Panc1 (cell line): ENCODE measurements around the gene MAPKAP1. TPM values are rescaled to one million over a fixed set of nuclear protein-coding genes. Genes with fewer than 3 reads are reported as not detected.

ENCODE experiments used
- ATAC-seq: fragments of 200-7000 bp; cut with Tn5 transposase; 2 replicates; pipeline ENCODE4 v1.9.1; 2020; ENCODE audit warnings: mild to moderate bottlenecking, moderate library complexity
- BruUV-seq: library from RNA; stranded (reverse); fragments of 400-500 nt; replicated peaks from 2 replicates; lab custom pipeline; 2021; lab: Mats Ljungman, UMichigan
- CTCF ChIA-PET: fragments of 300-600 bp; sonication (Branson Sonifier 250); formaldehyde crosslinking; loops from one replicate; lab custom pipeline; 2022; ENCODE audit warnings: antibody characterized with exemption; lab: Charles Lee
- POLR2A ChIA-PET: fragments of 300-600 bp; sonication (Branson Sonifier 250); formaldehyde crosslinking; loops from one replicate; lab custom pipeline; 2022; ENCODE audit warnings: antibody characterized with exemption; lab: Charles Lee
- DNase-seq: peaks from one replicate; pipeline ENCODE4 v3.0.0-alpha.2; 2010; ENCODE audit warnings: low read depth, low spot score
- H3K27ac ChIP-seq: 2 replicates; pipeline ENCODE4 v1.5.1; 2011; ENCODE audit warnings: mild to moderate bottlenecking, low read length, inconsistent platforms
- H3K27me3 ChIP-seq: fragments of 200-500 bp; sonication (Bioruptor generic); 2 replicates; pipeline ENCODE4 v1.6.0; 2014; ENCODE audit warnings: low read length, inconsistent platforms; ENCODE audit not compliant: control insufficient read depth, insufficient read depth
- H3K36me3 ChIP-seq: fragments of 200-500 bp; sonication (Bioruptor generic); 2 replicates; pipeline ENCODE4 v1.5.1; 2014; ENCODE audit warnings: inconsistent platforms, mild to moderate bottlenecking, low read length, moderate library complexity; ENCODE audit not compliant: control insufficient read depth, insufficient read depth
- H3K4me1 ChIP-seq: 2 replicates; pipeline ENCODE4 v1.5.1; 2011; ENCODE audit warnings: inconsistent platforms, mild to moderate bottlenecking, low read length, moderate library complexity; ENCODE audit not compliant: control insufficient read depth, insufficient read depth
- H3K4me3 ChIP-seq, 2 experiments: 2 replicates each; pipeline ENCODE4 v1.5.1; 2011 to 2012; ENCODE audit warnings: low read depth in 2 of 2, low read length in 2 of 2, mild to moderate bottlenecking in 2 of 2, inconsistent platforms in 1 of 2, moderate library complexity in 1 of 2
- H3K9me3 ChIP-seq: fragments of 200-500 bp; sonication (Bioruptor generic); 2 replicates; pipeline ENCODE4 v1.5.1; 2014; ENCODE audit warnings: low read depth, mild to moderate bottlenecking, inconsistent platforms, low read length, moderate library complexity; ENCODE audit not compliant: control insufficient read depth, insufficient read depth
- POLR2AphosphoS5 ChIP-seq: IDR thresholded peaks from 2 replicates; pipeline ENCODE4 v1.6.1; 2012; ENCODE audit warnings: mild to moderate bottlenecking, low read depth, low read length, moderate library complexity
- REST ChIP-seq, 2 experiments: IDR thresholded peaks; 2 replicates each; pipeline ENCODE4 v1.6.1; 2011 to 2012; ENCODE audit warnings: low read depth in 2 of 2, control low read depth in 1 of 2, low read length in 1 of 2, mild to moderate bottlenecking in 1 of 2, moderate library complexity in 1 of 2; ENCODE audit not compliant: insufficient read depth in 1 of 2
- SIN3A ChIP-seq: IDR thresholded peaks from 2 replicates; pipeline ENCODE4 v1.6.1; 2012; ENCODE audit warnings: low read depth, mild to moderate bottlenecking, low read length, moderate library complexity, borderline replicate concordance; ENCODE audit not compliant: insufficient read depth
- TCF7L2 ChIP-seq: IDR thresholded peaks from 2 replicates; pipeline ENCODE4 v1.6.1; 2011; ENCODE audit warnings: mild to moderate bottlenecking, low read depth, low read length, inconsistent platforms
- in situ Hi-C: cut with HindIII; loops from 2 replicates; pipeline ENCODE4 v1.10.0; 2016; ENCODE audit warnings: low sequenced_read_pairs, low pct_unique_long_range_greater_than_20kb
- intact Hi-C: fragments of 100-400 bp; cut with micrococcal nuclease; formaldehyde crosslinking; loops from one replicate; pipeline ENCODE4 v1.10.0; 2022; ENCODE audit not compliant: unreplicated experiment
- total RNA-seq: library from RNA; stranded (reverse); gene quantifications from one replicate; pipeline ENCODE4 v1.2.1, GENCODE V29; 2021; ENCODE audit not compliant: unreplicated experiment
- TF ChIP-seq, protein P1 (sequence below): fragments of 450-650 bp; IDR thresholded peaks from 2 replicates; pipeline ENCODE4 v1.5.1; 2017; ENCODE audit warnings: mild to moderate bottlenecking

MAPKAP1 gene
- total RNA-seq, 1 experiment from 2014 or later: 72.7 TPM

DNA sequence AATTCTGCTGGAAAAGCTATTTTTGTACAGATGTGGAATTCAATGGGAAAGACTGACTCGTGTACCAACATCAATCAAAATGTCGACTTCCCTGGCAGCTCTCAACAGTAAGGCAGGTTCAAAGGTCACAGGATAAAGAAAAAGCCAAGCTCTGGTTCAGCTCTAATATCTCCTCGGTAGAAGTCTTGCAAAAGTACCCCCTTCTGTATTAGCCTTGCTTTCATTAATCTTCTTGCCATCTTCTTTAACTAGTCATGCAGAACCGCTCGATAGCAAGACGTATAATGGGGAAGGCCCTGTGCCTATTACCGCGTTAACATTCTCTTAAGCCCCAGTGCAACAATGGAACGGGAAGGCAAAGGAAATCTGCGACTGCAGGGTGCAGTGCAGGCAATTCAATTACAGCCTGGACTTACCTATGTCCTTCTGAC lies 244.1 kb downstream of the MAPKAP1 start:
- no peak for DNase-seq
- ChIA-PET CTCF (no interaction called here), POLR2A (no interaction called here)
- H3K36me3 ChIP-seq: no peaks in the 10 kb centered on the region
- no peaks in the 10 kb centered on the region for H3K9me3 ChIP-seq
- ATAC-seq: no peak
- TF ChIP-seq, protein P1, sequence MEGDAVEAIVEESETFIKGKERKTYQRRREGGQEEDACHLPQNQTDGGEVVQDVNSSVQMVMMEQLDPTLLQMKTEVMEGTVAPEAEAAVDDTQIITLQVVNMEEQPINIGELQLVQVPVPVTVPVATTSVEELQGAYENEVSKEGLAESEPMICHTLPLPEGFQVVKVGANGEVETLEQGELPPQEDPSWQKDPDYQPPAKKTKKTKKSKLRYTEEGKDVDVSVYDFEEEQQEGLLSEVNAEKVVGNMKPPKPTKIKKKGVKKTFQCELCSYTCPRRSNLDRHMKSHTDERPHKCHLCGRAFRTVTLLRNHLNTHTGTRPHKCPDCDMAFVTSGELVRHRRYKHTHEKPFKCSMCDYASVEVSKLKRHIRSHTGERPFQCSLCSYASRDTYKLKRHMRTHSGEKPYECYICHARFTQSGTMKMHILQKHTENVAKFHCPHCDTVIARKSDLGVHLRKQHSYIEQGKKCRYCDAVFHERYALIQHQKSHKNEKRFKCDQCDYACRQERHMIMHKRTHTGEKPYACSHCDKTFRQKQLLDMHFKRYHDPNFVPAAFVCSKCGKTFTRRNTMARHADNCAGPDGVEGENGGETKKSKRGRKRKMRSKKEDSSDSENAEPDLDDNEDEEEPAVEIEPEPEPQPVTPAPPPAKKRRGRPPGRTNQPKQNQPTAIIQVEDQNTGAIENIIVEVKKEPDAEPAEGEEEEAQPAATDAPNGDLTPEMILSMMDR: no peak
- TF ChIP-seq POLR2AphosphoS5: no peak
- TF ChIP-seq TCF7L2: no peak
- no peak for TF ChIP-seq SIN3A
- TF ChIP-seq REST (IDR thresholded peaks at IDR 0.05; ENCODE audit: insufficient read depth in 1 of 2, low read depth in 2 of 2, low read length in 1 of 2): no peak
- in situ Hi-C loops: no loop called here
- no TSS peak for BruUV-seq
- H3K27ac ChIP-seq: no peak overlapping the region
- H3K4me3 ChIP-seq: no peak overlapping the region
- H3K4me1 ChIP-seq: no peaks in the 10 kb centered on the region
- intact Hi-C loops: no loop called here
- H3K27me3 ChIP-seq: no peaks in the 10 kb centered on the region

DNA sequence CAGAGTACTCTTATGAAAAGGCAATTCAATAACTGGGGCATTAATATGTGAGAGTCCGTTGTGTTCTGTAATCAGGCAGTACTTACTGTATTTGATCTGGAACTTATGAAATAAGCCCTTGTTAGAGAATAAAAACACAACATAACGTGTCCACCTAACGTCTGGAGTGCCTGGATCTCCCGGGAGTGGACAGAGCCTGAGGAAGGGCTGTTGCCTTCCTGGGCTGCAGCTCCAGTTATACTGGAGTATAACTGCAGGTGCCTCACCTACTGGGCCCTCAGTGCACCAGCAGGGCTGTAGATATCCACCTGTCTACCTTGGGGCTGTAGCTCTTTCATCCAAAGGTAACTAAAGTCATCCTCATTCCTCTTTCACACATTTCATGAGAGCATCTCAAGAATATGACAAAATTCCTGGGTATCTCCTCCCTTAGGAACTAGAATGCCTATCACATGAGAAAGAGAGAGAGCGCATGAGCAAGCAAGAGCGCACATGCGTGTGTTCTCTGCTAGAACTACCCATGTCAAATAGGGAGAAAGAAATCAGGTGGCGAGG lies 245.3 kb downstream of the MAPKAP1 start:
- H3K9me3 ChIP-seq: no peaks in the 10 kb centered on the region
- no peak for TF ChIP-seq TCF7L2
- TF ChIP-seq POLR2AphosphoS5: no peak
- no peak for TF ChIP-seq REST (IDR thresholded peaks at IDR 0.05; ENCODE audit: insufficient read depth in 1 of 2, low read depth in 2 of 2, low read length in 1 of 2)
- TF ChIP-seq SIN3A: no peak
- TF ChIP-seq, protein P1: no peak
- H3K27me3 ChIP-seq: no peaks in the 10 kb centered on the region
- CTCF ChIA-PET: no interaction called here
- H3K4me3 ChIP-seq: no peak overlapping the region
- POLR2A ChIA-PET: no interaction called here
- H3K4me1 ChIP-seq: no peaks in the 10 kb centered on the region
- no TSS peak for BruUV-seq
- DNase-seq: no peak
- no peak overlapping the region for H3K27ac ChIP-seq
- in situ Hi-C loops (no loop called here), intact Hi-C loops (no loop called here)
- H3K36me3 ChIP-seq: no peaks in the 10 kb centered on the region
- ATAC-seq: no peak
